22Rv1 (cell line): ENCODE results near the gene GPR85.
A peak's percentile ranks its signal among the peaks of the same experiment; 100 is the strongest.
"Not testable (repeated sequence)": the region's sequence is repeated elsewhere in the genome, so short reads cannot be mapped to it uniquely, and the experiment has no call there.

Experiments used
- H3K27ac ChIP-seq: fragments of 450-650 bp; 2 replicates; pipeline ENCODE4 v1.5.1; 2017
- CTCF ChIP-seq: fragments of 450-650 bp; IDR thresholded peaks from 2 replicates; pipeline ENCODE4 v1.5.1; 2017; ENCODE audit warnings: mild to moderate bottlenecking
- ZFX ChIP-seq: fragments of 450-650 bp; IDR thresholded peaks from 2 replicates; pipeline ENCODE4 v1.6.1; 2017; ENCODE audit warnings: antibody characterized with exemption, borderline replicate concordance

The GPR85 gene

GRCh38 chr7:113054938-113055337 is 31.7 kb downstream of the GPR85 start:
- TF ChIP-seq CTCF (no peak), ZFX (no peak)
- no peak overlapping the region for H3K27ac ChIP-seq

- H3K27ac ChIP-seq: not testable (repeated sequence)
Measured at GRCh38 chr7:113054272-113054671, 32.4 kb downstream of the GPR85 start.

GRCh38 chr7:113049221-113049620 is 37.4 kb downstream of the GPR85 start:
- H3K27ac ChIP-seq: not testable (repeated sequence)

- no peak for TF ChIP-seq CTCF
- no peak for TF ChIP-seq ZFX
- H3K27ac ChIP-seq: no peak overlapping the region
Measured at GRCh38 chr7:113046453-113046852, 40.2 kb downstream of the GPR85 start.

GRCh38 chr7:113045379-113045778 is 41.2 kb downstream of the GPR85 start:
- TF ChIP-seq ZFX (no peak), CTCF (no peak)

GRCh38 chr7:113044394-113044793 is 42.2 kb downstream of the GPR85 start:
- no peak overlapping the region for H3K27ac ChIP-seq
- TF ChIP-seq CTCF (no peak), ZFX (no peak)

More at GRCh38 chr7:113045379-113045778, 41.2 kb downstream of the GPR85 start:
- no peak overlapping the region for H3K27ac ChIP-seq

- no peak for TF ChIP-seq ZFX
- no peak for TF ChIP-seq CTCF
- no peak overlapping the region for H3K27ac ChIP-seq
Measured at GRCh38 chr7:113040849-113041248, 45.8 kb downstream of the GPR85 start.

- H3K27ac ChIP-seq: peak overlapping the region; percentile 14; the same call in 1 of the 2 replicates
- TF ChIP-seq ZFX: no peak
- no peak for TF ChIP-seq CTCF
Measured at GRCh38 chr7:113033959-113034358, 52.7 kb downstream of the GPR85 start.
